ENCODE results near the gene TTI1. TPM values are rescaled to one million over a fixed set of nuclear protein-coding genes. Genes with fewer than 3 reads are reported as not detected.

Gene TTI1
- total RNA-seq, 1 donor from 2014 or later: 10.6 TPM

GRCh38 chr20:37961066-37961465, 72.2 kb downstream of the TTI1 start:
- Mint-ChIP-seq H3K9me3 (ENCODE audit: low read depth) (peaks cover 9% of the 10 kb centered on the region), H3K36me3 (ENCODE audit: low read depth) (no peaks in the 10 kb centered on the region), H3K4me3 (ENCODE audit: unreplicated experiment) (no peak overlapping the region), H3K27ac (ENCODE audit: unreplicated experiment) (no peak overlapping the region), H3K4me1 (ENCODE audit: low read depth) (peaks cover 25% of the 10 kb centered on the region), H3K27me3 (ENCODE audit: low read depth) (peaks cover under 1% of the 10 kb centered on the region)
- TF ChIP-seq CTCF (IDR thresholded peaks at IDR 0.05): no peak
- DNase-seq (ENCODE audit: low spot score): no peak

DNA sequence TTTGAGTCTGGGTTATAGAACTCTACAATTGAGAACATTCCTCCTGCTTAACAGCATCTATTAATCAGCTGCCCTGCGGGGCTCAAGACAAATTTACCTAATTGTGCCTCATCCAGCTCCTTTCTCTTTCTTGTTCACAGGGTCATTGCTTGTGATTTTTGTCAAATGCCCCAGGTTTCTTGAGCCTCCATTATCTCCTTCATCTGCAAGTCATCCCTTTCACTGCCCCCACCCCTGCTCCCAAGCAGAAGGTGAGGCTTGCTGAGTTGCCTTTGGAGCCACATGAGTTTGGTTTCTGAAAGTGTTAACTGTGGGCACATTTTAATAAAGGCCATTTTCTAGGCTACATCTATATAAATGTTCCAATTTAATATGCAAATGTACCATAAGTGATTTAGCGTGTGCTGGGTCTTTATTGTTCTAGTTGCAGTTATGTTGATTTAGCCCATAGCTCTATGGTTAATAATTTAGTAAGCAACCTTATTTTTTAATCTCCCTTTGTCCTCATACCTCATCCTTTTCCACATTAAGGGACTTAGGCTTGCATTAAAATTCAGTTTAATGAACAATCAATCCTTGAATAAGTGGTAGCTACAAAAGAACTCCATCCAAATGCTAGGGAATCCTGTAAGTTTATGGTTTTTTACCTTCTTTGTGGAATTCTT, 74.3 kb downstream of the TTI1 start:
- H3K27ac Mint-ChIP-seq (ENCODE audit: unreplicated experiment): no peak overlapping the region

DNA sequence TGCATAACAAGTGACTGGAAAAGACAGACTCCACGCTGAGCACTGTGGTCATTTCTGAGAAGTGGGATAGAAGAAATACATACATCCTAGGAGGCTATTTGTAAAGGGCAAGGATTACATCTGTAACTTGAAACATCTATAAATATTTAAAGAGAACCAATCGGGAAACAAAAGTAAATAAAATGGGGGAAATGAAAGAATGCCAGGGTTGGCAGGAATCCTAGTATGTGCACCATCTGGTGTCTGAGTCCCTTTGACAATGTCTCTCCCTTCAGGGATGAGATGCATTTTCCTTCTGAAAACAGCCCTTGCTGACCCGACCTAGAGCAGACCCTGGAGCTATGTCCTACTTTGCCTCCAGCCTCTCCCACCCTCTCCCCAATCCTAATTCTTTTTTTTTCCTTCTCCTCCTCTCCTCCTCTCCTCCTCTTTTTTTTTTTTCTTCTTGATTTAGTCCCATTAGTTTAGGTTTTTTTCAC, 77.1 kb downstream of the TTI1 start:
- H3K36me3 Mint-ChIP-seq (ENCODE audit: low read depth): peaks cover 3% of the 10 kb centered on the region
- no peaks in the 10 kb centered on the region for H3K27me3 Mint-ChIP-seq (ENCODE audit: low read depth)
- no peak for DNase-seq (ENCODE audit: low spot score)
- H3K9me3 Mint-ChIP-seq (ENCODE audit: low read depth): peaks cover 12% of the 10 kb centered on the region
- H3K4me1 Mint-ChIP-seq (ENCODE audit: low read depth): peaks cover 16% of the 10 kb centered on the region
- TF ChIP-seq CTCF (IDR thresholded peaks at IDR 0.05): peak; percentile 53
- H3K27ac Mint-ChIP-seq (ENCODE audit: unreplicated experiment): no peak overlapping the region
- H3K4me3 Mint-ChIP-seq (ENCODE audit: unreplicated experiment): no peak overlapping the region

More for the DNA sequence above, 74.3 kb downstream of the TTI1 start:
- Mint-ChIP-seq H3K4me1 (ENCODE audit: low read depth) (peaks cover 25% of the 10 kb centered on the region), H3K4me3 (ENCODE audit: unreplicated experiment) (no peak overlapping the region), H3K27me3 (ENCODE audit: low read depth) (no peaks in the 10 kb centered on the region), H3K36me3 (ENCODE audit: low read depth) (no peaks in the 10 kb centered on the region), H3K9me3 (ENCODE audit: low read depth) (peaks cover 8% of the 10 kb centered on the region)
- no peak for DNase-seq (ENCODE audit: low spot score)
- TF ChIP-seq CTCF (IDR thresholded peaks at IDR 0.05): no peak

GRCh38 chr20:37955511-37955910, 77.7 kb downstream of the TTI1 start:
- Mint-ChIP-seq H3K4me1 (ENCODE audit: low read depth) (peaks cover 16% of the 10 kb centered on the region), H3K27me3 (ENCODE audit: low read depth) (no peaks in the 10 kb centered on the region), H3K4me3 (ENCODE audit: unreplicated experiment) (no peak overlapping the region), H3K27ac (ENCODE audit: unreplicated experiment) (no peak overlapping the region), H3K9me3 (ENCODE audit: low read depth) (peaks cover 9% of the 10 kb centered on the region), H3K36me3 (ENCODE audit: low read depth) (peaks cover 4% of the 10 kb centered on the region)
- DNase-seq (ENCODE audit: low spot score): no peak
- no peak for TF ChIP-seq CTCF (IDR thresholded peaks at IDR 0.05)

GRCh38 chr20:37954626-37955025, 78.6 kb downstream of the TTI1 start:
- no peak overlapping the region for H3K4me3 Mint-ChIP-seq (ENCODE audit: unreplicated experiment)
- peaks cover 10% of the 10 kb centered on the region for H3K4me1 Mint-ChIP-seq (ENCODE audit: low read depth)
- peaks cover 9% of the 10 kb centered on the region for H3K9me3 Mint-ChIP-seq (ENCODE audit: low read depth)
- peaks cover 4% of the 10 kb centered on the region for H3K36me3 Mint-ChIP-seq (ENCODE audit: low read depth)
- TF ChIP-seq CTCF (IDR thresholded peaks at IDR 0.05): no peak
- H3K27ac Mint-ChIP-seq (ENCODE audit: unreplicated experiment): no peak overlapping the region
- no peaks in the 10 kb centered on the region for H3K27me3 Mint-ChIP-seq (ENCODE audit: low read depth)
- no peak for DNase-seq (ENCODE audit: low spot score)

Measured in chondrocyte (in vitro differentiated cells).